Superior temporal gyrus (tissue), 1 donor: ENCODE results near the gene ITIH1.
"Not testable (repeated sequence)": the region's sequence is repeated elsewhere in the genome, so short reads cannot be mapped to it uniquely, and the experiment has no call there.

ENCODE experiments used
- DNase-seq: peaks from one replicate; pipeline ENCODE4 v3.0.0-alpha.2; 2016; ENCODE audit errors: extremely low spot score

Gene ITIH1

GRCh38 chr3:52774901-52775864, 2.2 kb upstream of the ITIH1 start:
- no peak for DNase-seq

GRCh38 chr3:52775877-52776276, 1.5 kb upstream of the ITIH1 start:
- DNase-seq, result no peak

GRCh38 chr3:52776486-52776885, 913 bp upstream of the ITIH1 start:
- not testable (repeated sequence) for DNase-seq

- DNase-seq, result no peak
Observed at GRCh38 chr3:52777959-52778805, 783 bp downstream of the ITIH1 start.

GRCh38 chr3:52779011-52779836, 1.8 kb downstream of the ITIH1 start:
- no peak for DNase-seq

GRCh38 chr3:52779837-52780585, 2.6 kb downstream of the ITIH1 start:
- DNase-seq, result no peak

- DNase-seq, result no peak
Observed at GRCh38 chr3:52781741-52782140, 4.3 kb downstream of the ITIH1 start.

GRCh38 chr3:52782412-52783210, 5.2 kb downstream of the ITIH1 start:
- DNase-seq, result no peak

GRCh38 chr3:52783211-52783555, 5.8 kb downstream of the ITIH1 start:
- DNase-seq, result no peak

- DNase-seq, result no peak
Observed at GRCh38 chr3:52784021-52784621, 6.7 kb downstream of the ITIH1 start.

- no peak for DNase-seq
Observed at GRCh38 chr3:52784931-52785590, 7.7 kb downstream of the ITIH1 start.

- DNase-seq, result no peak
Observed at GRCh38 chr3:52786330-52787215, 9.2 kb downstream of the ITIH1 start.

- DNase-seq, result no peak
Observed at GRCh38 chr3:52787246-52787645, 9.8 kb downstream of the ITIH1 start.

GRCh38 chr3:52787672-52788625, 10.6 kb downstream of the ITIH1 start:
- DNase-seq, result no peak

GRCh38 chr3:52788890-52789745, 11.7 kb downstream of the ITIH1 start:
- DNase-seq, result no peak

GRCh38 chr3:52789746-52790040, 12.3 kb downstream of the ITIH1 start:
- no peak for DNase-seq
